Hepatic stellate cell (primary cell): ENCODE data around the gene SNX2.
A peak's percentile ranks its signal among the peaks of the same experiment; 100 is the strongest.
"Not testable (repeated sequence)": the region's sequence is repeated elsewhere in the genome, so short reads cannot be mapped to it uniquely, and the experiment has no call there.

Experiments used
- DNase-seq: peaks from one replicate; pipeline ENCODE4 v3.0.0; 2011; ENCODE audit warnings: low spot score

Gene SNX2

GRCh38 chr5:122774861-122775549 lies at the start of gene SNX2:
SNX2 (plus strand) TSS chr5:122775080; CDS start chr5:122775104, 24 bp downstream.
- DNase-seq, result peak; percentile 73

- peak; percentile 39 for DNase-seq
These were observed 47.8 kb upstream of the SNX2 start for GRCh38 chr5:122727112-122727541.

GRCh38 chr5:122730037-122730436 lies 44.8 kb upstream of the SNX2 start:
- no peak for DNase-seq

GRCh38 chr5:122730456-122730855 lies 44.4 kb upstream of the SNX2 start:
- DNase-seq, result no peak

- no peak for DNase-seq
These were observed 38.6 kb upstream of the SNX2 start for GRCh38 chr5:122736086-122736845.

GRCh38 chr5:122738088-122738487 lies 36.8 kb upstream of the SNX2 start:
- no peak for DNase-seq

GRCh38 chr5:122741681-122742080 lies 33.2 kb upstream of the SNX2 start:
- DNase-seq, result no peak

- DNase-seq, result no peak
These were observed 31.6 kb upstream of the SNX2 start for GRCh38 chr5:122743261-122743660.

- DNase-seq, result no peak
These were observed 29.3 kb upstream of the SNX2 start for GRCh38 chr5:122745597-122745996.

GRCh38 chr5:122749886-122750285 lies 25.0 kb upstream of the SNX2 start:
- no peak for DNase-seq

GRCh38 chr5:122751293-122751782 lies 23.5 kb upstream of the SNX2 start:
- no peak for DNase-seq

GRCh38 chr5:122753500-122753899 lies 21.4 kb upstream of the SNX2 start:
- DNase-seq, result no peak

GRCh38 chr5:122755783-122756182 lies 19.1 kb upstream of the SNX2 start:
- no peak for DNase-seq

GRCh38 chr5:122756264-122756911 lies 18.5 kb upstream of the SNX2 start:
- peak; percentile 28 for DNase-seq

- no peak for DNase-seq
These were observed 17.6 kb upstream of the SNX2 start for GRCh38 chr5:122757285-122757684.

- DNase-seq, result no peak
These were observed 15.4 kb upstream of the SNX2 start for GRCh38 chr5:122759241-122760070.

- DNase-seq, result no peak
These were observed 14.6 kb upstream of the SNX2 start for GRCh38 chr5:122760236-122760635.

GRCh38 chr5:122761115-122761514 lies 13.8 kb upstream of the SNX2 start:
- no peak for DNase-seq

GRCh38 chr5:122761896-122762295 lies 13.0 kb upstream of the SNX2 start:
- DNase-seq, result not testable (repeated sequence)

GRCh38 chr5:122766130-122766529 lies 8.8 kb upstream of the SNX2 start:
- DNase-seq, result no peak

- no peak for DNase-seq
These were observed 4.4 kb upstream of the SNX2 start for GRCh38 chr5:122770477-122770876.

- no peak for DNase-seq
These were observed 2.4 kb upstream of the SNX2 start for GRCh38 chr5:122772446-122772845.
